NCI-H1436 treated with DMSO at 0.1 percent for 48 hours (cell line): ENCODE data around the gene OR1F1.
"Not testable (repeated sequence)": the region's sequence is repeated elsewhere in the genome, so short reads cannot be mapped to it uniquely, and the experiment has no call there.

Experiments used
- DNase-seq: peaks from one replicate; lab custom pipeline; 2025; lab: John Stamatoyannopoulos, UW

The OR1F1 gene

DNA sequence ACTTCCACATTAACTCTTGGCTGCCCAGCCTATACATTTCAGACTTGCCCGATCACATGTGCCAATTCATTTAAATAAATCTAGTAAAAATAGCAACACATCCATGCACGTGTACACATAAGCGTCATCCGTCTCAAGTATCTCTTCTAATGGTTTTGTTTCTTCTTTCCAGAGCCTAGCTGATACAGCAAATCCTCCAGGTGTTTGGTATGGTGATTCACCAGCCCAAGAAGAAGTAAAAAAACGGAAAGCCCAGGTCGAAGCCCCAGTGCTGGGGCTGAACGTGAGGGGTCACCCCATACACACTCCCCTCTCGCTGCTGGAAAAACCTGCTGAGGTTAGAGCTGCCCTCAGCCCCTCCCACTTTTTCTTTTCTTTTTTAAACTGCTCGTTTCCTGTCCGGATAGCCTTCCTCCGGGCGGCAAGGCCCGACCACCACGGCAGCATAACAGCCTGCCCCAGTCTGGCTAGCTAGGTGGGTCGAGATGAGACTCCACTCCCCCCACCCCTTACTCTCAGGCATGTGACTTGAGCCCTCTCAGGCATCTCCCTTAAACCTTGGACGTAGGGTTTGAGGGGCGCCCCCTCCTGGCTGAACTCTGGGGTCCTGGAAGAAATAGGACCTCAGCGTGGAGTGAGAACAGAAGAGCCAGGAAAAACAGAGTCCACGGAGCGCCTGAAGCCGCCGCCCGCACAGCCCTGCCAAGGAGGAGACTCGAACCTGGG lies 13.9 kb upstream of the OR1F1 start:
- no peak for DNase-seq

- DNase-seq = no peak
These were observed 13.3 kb upstream of the OR1F1 start for GRCh38 chr16:3174618-3175148.

DNA sequence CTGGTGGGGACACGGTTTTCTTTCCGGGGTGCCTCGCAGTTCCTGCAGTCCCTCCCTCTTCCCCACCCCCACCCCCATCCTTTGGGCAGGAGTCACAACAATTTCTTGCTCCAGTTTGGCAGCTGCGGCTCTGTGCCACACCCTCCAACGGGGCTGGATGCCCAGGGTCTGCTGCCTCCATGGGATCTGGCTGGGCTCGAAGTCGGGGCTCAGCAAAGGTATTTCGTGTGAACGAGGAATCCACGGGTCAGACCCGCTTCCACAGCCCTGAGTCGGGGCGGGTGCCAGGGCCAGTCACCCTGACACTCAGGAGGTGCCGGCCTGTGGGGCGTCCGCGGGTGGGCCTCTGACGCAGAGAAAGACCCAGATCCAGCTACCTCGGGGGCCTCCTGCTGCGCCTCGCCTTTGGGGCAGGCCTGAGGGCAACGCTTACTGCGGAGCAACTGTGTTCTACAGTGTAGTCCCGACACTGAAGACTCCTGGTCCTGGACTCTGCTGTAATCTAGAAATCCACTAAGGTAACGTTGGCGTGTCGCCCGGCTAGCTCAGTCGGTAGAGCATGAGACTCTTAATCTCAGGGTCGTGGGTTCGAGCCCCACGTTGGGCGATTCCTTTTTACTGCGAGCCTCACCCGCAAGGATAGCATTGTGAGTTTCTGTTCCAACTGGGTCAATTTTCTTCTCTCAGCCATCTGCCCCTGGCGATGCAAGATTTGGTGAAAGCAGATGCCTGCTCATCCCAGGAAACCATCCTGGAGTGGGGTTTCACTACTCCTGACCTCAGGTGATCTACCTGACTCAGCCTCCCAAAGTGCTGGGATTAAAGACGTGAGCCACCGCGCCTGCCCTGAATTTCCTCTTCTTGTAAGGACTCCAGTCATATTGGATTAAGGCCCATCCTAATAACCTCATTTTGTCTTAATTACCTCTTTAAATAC lies 12.6 kb upstream of the OR1F1 start:
- DNase-seq = no peak

GRCh38 chr16:3179651-3180050 lies 8.4 kb upstream of the OR1F1 start:
- DNase-seq = no peak

GRCh38 chr16:3180445-3180878 lies 7.5 kb upstream of the OR1F1 start:
- DNase-seq = no peak

DNA sequence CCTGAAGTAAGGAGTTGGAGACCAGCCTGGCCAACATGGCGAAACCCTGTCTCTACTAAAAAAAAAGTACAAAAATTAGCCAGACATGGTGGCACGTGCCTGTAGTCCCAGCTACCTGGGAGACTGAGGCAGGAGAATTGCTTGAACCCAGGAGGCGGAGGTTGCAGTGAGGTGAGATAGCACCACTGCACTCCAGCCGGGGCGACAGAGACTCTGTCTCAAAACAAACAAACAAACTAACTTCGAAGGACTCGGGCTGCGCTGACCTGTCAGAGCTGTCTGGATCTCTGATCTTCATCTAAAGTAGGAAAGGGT lies 5.8 kb upstream of the OR1F1 start:
- DNase-seq = not testable (repeated sequence)

GRCh38 chr16:3182608-3183444 lies 5.2 kb upstream of the OR1F1 start:
- DNase-seq = no peak

- DNase-seq = no peak
These were observed 4.4 kb upstream of the OR1F1 start for GRCh38 chr16:3183445-3184139.

GRCh38 chr16:3186946-3187690 lies 886 bp upstream of the OR1F1 start:
- DNase-seq = no peak

GRCh38 chr16:3188675-3188924 lies 596 bp downstream of the OR1F1 start:
- DNase-seq = no peak

- no peak for DNase-seq
These were observed 1.2 kb downstream of the OR1F1 start for GRCh38 chr16:3188925-3189825.

DNA sequence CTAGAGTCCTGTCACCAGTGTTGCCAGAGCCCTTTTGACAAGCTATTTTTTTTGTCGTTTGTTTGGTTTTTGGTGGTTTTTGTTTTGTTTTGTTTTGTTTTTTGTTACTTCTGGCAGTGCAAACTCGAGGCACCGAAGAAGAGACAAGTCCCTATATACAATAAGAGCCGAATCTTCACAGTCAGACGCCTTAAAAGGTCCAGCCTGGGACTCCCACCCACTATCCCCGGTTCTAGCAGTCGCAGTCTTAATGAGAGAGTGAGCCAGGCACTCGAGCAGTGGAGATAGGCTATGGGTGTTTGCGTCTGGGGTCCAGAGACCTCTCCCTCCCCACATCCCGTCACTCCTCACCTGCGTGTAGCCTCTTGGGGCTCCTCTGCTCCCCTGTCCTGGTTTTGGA lies 1.9 kb downstream of the OR1F1 start:
- no peak for DNase-seq

DNA sequence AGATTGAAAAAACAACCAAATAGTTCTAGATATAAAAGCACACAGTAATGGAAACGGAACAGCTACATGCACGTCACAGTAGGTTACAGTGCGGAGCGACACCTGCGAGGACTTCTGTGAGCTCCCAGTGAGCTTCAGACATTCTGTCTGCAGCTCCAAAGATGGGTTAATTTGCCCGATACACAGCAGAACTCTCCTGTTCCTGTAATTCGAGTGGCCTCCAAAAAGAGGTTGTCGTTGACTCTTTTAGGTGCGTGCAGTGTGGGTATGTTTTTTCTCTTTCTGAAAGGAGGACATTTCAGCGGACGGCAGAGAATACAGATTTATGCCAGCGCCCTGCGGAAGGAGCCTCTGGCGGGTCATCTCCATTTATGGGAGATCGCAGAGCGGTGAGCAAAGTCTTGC lies 2.9 kb downstream of the OR1F1 start:
- DNase-seq = no peak

GRCh38 chr16:3192476-3193019 lies 4.5 kb downstream of the OR1F1 start:
- DNase-seq = no peak

GRCh38 chr16:3193221-3194212 lies 5.5 kb downstream of the OR1F1 start:
- DNase-seq = no peak

DNA sequence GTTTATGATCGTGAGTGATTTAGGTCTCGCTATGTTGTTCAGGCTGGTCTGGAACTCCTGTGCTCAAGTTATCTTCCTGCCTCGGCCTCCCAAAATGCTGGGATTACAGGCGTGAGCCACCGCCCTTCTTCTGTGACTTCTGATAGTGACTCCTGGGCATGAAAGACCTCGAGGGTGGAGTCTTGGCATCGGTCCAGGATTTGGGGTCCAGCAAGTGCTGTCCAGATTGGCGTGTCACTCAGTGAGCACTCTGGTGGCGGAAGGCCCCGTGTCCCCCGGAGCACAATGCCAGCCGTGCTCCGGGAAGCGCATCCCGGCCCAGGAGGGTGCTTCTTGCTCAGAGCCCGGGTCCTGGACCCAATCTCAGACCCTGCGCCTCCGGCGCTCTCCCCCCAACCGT lies 6.8 kb downstream of the OR1F1 start:
- DNase-seq = no peak

GRCh38 chr16:3195975-3196374 lies 8.0 kb downstream of the OR1F1 start:
- DNase-seq = no peak

DNA sequence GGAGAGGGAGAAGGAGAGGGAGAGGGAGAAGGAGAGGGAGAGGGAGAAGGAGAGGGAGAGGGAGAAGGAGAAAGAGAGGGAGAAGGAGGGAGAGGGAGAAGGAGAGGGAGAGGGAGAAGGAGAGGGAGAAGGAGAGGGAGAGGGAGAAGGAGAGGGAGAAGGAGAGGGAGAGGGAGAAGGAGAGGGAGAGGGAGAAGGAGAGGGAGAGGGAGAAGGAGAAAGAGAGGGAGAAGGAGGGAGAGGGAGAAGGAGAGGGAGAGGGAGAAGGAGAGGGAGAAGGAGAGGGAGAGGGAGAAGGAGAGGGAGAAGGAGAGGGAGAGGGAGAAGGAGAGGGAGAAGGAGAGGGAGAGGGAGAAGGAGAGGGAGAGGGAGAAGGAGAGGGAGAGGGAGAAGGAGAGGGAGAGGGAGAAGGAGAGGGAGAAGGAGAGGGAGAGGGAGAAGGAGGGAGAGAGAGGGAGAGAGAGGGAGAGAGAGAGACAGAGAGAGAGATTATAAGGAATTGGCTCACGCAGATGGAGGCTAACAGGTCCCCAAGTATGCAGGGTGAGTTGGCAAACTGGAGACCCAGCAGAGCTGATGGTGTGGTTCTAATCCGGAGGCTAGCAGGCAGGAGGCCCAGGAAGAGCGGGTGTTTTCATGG lies 9.8 kb downstream of the OR1F1 start:
- DNase-seq = not testable (repeated sequence)
